HG03045 (cell line): ENCODE measurements around the gene CACNA1A.
A peak's percentile ranks its signal among the peaks of the same experiment; 100 is the strongest.
"Not testable (repeated sequence)": the region's sequence is repeated elsewhere in the genome, so short reads cannot be mapped to it uniquely, and the experiment has no call there.

Source experiments
- ATAC-seq: cut with Tn5 transposase; IDR thresholded peaks from one replicate; pipeline ENCODE4 v1.9.1; 2021; ENCODE audit warnings: mild to moderate bottlenecking, moderate library complexity; ENCODE audit not compliant: unreplicated experiment

The CACNA1A gene

DNA sequence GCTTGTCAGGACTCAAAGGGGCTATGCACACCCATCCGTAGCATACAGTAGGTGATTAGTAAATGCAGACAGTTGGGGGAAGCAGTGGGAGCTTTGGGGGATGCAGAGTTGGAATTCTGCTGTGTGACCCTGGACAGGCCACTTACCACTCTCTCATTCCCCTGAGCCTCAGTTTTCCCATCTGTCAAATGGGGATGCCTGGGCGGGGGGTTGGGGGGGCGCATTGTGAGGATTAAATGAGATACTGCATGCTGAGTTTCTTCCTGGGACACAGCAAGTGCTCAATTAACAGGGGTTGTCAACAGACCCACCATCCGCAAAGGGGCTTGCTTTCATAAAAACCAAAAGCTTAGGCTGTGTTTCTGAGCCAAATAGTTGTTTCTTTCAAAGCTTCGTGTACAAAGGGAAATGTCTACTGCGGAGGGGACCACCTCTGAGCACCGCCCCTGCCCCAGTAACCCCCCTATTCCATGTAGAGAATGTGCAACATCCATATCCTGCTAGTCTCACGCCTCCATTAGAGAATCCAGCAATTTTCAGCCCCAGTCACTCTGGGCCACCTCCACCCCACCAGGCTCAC lies 223.7 kb downstream of the CACNA1A start:
- no peak for ATAC-seq

DNA sequence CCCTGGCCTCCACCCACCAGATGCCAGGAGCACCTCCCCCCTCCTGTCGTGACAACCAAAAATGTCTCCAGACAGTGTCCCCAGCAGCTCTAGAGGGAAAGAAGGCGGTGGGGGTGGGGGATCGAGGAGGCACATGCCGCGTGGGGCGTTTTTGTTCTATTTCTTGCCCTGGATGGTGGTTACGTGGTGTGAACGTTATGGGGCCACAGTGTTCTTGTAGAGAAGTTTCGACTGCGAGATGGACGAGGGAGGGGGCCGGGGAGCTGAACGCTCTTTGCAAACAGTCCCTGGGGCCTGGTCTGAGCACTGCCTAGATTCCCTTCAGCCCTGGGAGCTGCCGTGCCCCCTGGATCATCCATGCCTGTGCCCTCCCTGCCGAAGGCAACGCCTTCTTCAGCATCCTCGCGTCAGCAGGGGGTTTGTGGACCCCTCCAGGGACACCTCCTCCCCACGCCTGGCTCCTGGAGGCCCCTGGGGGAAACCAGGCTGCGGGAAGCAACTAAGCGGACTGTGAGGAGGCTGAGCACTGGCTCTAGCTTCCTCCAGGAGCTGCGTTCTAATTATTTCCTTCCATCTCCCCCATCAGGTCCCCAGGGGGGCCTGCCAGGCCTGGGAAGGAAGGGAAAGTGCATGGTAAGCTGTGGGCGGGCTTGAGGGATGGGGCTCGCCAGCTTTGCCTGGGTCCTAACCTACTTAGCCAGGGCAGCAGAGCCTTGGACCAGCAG lies 224.6 kb downstream of the CACNA1A start:
- no peak for ATAC-seq

DNA sequence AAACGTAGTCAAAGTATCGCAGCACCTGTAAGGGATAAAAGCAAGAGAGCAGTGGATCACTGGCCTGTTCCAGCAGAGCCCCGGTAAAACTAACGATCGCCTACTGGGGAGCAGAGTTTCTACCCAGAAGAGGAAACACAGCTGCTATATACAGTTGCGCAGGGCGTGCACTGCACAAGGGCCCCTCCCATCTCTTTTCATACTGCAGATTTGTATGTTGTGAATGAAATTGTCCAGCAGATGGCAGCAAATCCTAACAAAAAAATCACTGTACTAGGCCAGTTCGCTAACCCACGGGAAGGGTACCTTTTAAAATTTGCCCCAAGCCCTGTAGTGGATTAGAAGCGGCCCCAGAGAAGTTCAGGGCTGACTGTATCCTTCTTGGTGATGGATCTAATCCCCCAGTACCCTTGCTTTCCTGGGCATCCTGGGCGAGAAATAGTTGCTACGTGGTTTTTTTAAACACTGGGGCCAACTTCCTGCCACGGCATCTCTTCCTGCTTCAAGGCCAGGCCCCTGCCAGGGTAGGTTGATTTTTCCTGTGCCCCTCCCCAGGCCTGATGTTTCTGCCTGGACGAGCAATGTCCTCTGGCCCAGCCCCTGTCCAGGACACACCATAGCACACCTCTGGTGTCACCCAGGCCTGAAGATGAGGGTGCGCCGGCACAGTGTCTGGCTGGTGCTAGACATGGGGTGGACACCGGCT lies 229.0 kb downstream of the CACNA1A start:
- no peak for ATAC-seq

DNA sequence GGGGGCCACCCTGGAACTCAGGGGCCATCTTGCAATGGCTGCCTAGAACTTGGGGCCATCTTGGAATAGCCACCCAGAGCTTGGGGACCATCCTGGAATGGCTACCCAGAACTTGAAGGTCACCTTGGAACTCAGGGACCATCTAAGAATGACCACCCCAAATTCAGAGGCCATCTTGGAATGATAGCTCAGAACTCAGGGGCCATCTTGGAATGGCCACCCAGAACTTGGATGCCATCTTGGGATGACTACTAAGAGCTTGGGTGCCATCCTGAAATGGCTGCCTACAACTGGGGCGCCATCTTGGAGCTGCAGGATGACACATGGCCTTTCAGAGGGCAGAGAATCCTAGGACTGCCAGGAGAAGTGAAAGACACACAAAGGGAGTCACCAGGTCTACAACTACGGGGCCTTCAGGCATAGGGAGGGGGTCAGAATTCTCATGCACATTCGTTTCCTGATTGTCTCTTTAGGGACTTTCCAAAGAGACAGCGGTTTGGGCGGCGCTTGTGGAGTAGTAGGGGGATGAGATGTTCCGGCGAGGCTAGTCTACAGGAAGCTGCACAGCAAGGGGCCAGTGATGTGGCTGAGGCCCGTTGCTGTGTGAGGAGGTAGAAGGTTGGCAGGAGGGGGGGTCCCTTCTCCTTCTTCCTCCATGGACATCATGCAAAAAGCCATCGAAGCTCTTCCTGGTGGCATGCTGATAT lies 231.1 kb downstream of the CACNA1A start:
- ATAC-seq: no peak

GRCh38 chr19:13270514-13271105 lies 235.7 kb downstream of the CACNA1A start:
- no peak for ATAC-seq

GRCh38 chr19:13269348-13269747 lies 236.9 kb downstream of the CACNA1A start:
- no peak for ATAC-seq

- ATAC-seq: no peak
Observed at GRCh38 chr19:13267889-13268288, 238.4 kb downstream of the CACNA1A start.

DNA sequence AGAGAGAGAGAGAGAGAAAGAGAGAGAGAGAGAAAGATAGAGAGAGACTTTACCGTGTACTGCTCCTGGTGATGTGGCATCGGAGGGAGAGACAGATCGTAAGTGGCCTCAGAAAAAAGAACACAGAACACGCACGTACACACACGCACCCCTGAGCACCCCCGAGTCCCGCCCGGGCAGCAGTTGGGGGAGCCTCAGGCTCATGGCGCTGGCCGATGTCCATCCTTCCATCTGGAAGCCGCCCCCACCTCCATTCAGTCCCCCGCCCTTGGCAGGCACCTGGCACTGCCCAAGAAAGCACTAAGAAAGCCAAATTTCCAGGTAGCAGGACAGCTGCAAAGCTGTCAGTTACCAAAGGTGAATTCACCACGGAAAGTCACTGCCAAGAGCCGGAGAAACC lies 239.1 kb downstream of the CACNA1A start:
- ATAC-seq: no peak

- no peak for ATAC-seq
Observed at GRCh38 chr19:13262450-13262849, 243.8 kb downstream of the CACNA1A start.

GRCh38 chr19:13260883-13261653 lies 245.2 kb downstream of the CACNA1A start:
- ATAC-seq: peak; percentile 64

GRCh38 chr19:13256918-13257317 lies 249.4 kb downstream of the CACNA1A start:
- ATAC-seq: no peak

GRCh38 chr19:13256398-13256797 lies 249.9 kb downstream of the CACNA1A start:
- ATAC-seq: not testable (repeated sequence)

DNA sequence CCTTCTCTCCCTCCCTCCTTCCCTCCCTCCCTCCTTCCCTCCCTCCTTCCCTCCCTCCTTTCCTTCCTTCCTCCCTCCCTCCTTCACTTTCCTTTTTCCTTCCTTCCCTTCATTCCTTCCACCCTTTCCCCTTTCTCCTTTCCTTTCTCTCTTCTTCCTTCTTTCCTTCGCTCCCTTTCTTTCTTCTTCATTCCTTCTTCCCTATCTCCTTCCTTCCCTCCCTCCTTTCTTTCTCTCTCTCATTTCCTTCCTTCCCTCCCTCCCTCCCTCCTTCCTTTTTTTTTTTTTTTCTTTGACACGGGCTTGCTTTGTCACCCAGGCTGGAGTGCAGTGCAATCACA lies 250.6 kb downstream of the CACNA1A start:
- ATAC-seq: no peak

DNA sequence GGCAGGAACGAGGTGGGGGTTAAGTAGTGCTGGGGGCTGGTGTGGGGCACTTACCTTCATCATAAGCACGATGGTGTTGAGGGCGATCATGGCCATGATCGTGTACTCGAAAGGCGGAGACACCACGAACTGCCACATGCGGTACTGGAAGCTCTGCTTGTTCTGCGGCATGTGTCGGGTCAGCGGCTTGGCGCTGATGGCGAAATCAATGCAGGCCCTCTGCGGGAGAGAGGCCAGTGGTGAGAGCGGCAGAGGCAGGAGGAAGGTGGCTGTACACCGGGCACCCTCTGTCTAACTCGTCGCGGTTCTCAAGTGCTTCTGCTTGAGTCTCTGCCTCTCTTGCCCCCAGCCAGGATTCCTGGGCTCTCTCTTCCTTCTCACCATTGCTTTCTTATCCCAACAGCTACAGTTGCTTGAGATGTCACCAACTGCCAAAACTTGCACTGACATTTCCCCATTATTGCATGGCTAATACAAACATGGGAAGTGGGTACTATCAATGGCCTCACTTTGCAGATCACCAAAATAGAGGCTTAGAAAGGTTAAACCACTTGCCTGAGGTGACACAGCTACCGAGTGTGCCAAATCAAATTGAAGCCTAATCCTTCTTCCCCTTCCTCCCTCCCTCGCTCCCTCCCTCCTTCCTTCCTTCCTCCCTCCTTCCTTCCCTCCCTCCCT lies 251.1 kb downstream of the CACNA1A start:
- no peak for ATAC-seq

DNA sequence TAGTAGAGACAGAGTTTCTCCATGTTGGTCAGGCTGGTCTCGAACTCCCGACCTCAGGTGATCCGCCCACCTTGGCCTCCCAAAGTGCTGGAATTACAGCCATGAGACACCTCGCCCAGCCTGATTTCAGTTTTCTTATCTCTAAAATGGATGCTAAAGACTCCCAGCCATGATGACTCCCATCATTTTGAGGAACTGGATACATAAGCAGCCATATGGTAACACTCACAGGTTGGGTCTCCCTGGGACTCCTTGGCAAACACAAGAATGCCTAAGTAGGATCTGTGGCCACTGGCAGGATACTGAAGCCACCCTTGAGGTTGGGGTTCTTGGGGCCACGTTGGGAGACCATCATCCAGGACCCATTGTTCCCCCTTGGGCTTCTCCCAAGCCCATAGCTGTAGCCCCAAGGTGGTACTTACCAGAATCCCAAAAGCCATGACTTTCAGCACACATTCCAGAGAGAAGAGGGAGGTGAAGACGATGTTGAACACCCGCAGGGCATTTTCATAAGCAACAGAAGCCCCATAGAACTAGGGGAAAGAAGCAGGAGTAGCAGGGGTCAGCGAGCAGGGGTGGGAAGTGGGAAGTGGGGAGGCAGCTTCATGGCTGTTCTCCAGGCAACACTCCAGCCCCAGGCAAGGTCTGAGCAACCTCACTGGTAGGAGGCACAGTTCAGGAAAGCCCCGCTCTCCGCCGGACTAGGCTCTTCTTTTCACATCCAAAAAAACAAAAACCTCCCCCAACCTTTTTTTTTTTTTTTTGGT lies 253.5 kb downstream of the CACNA1A start:
- no peak for ATAC-seq

GRCh38 chr19:13244920-13245319 lies 261.4 kb downstream of the CACNA1A start:
- no peak for ATAC-seq

GRCh38 chr19:13241231-13242104 lies 264.8 kb downstream of the CACNA1A start:
- ATAC-seq: no peak

DNA sequence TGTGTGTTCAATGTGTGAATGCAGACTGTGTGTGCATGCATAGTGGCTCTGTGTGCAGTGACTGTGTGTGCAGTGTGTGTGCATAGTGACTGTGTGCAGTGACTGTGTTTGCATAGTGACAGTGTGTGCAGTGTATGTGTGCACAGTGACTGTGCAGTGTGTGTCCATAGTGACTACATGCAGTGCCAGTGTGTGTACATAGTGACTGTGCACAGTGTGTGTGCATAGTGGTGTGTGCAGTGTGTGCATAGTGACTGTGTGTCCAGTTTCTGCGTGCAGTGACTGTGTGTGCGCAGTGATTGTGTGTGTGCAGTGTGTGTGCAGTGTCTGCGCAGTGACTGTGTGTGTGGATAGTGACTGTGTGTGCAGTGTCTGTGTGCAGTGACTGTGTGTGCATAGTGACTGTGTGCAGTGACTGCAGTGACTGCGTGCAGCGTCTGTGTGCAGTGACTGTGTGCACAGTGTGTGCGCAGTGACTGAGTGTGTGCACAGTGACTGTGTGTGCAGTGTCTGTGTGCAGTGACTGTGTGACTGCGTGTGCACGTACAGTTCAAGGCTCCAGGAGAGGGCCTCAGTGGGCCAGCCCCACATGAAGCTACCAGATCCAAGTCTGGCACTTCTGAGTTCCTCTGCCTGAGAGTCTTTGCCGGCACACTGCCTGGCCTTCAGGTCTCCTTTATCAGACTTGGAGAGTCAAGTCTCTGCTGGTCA lies 265.8 kb downstream of the CACNA1A start:
- no peak for ATAC-seq
